Loucy (cell line): Measurements from ENCODE around the gene FREM2.

Experiments
- H2AFZ ChIP-seq: fragments of 200-600 bp; sonication (generic); 2 replicates; pipeline ENCODE4 v1.6.0; 2016; ENCODE audit warnings: antibody characterized with exemption, mild to moderate bottlenecking, low read length, moderate library complexity
- H3F3A ChIP-seq: fragments of 200-600 bp; 2 replicates; pipeline ENCODE4 v1.6.0; 2016; ENCODE audit warnings: antibody characterized with exemption, low read depth, mild to moderate bottlenecking
- H3K27me3 ChIP-seq: fragments of 200-600 bp; sonication (generic); 2 replicates; pipeline ENCODE4 v1.6.1; 2014; ENCODE audit warnings: low read length, mild to moderate bottlenecking; ENCODE audit not compliant: insufficient read depth, poor library complexity, severe bottlenecking
- H3K36me3 ChIP-seq: fragments of 200-600 bp; sonication (generic); 2 replicates; pipeline ENCODE4 v1.6.1; 2016; ENCODE audit warnings: low read length; ENCODE audit not compliant: insufficient read depth
- H3K4me1 ChIP-seq: fragments of 200-600 bp; sonication (generic); 2 replicates; pipeline ENCODE4 v1.5.1; 2014; ENCODE audit warnings: low read length, mild to moderate bottlenecking; ENCODE audit not compliant: insufficient read depth, poor library complexity, severe bottlenecking
- H3K4me2 ChIP-seq: fragments of 200-600 bp; sonication (generic); 2 replicates; pipeline ENCODE4 v1.6.0; 2014; ENCODE audit warnings: antibody characterized with exemption, low read length, low read depth, mild to moderate bottlenecking; ENCODE audit not compliant: poor library complexity, severe bottlenecking
- H3K4me3 ChIP-seq: fragments of 200-600 bp; sonication (generic); 2 replicates; pipeline ENCODE4 v1.5.1; 2014; ENCODE audit warnings: low read length, mild to moderate bottlenecking, mixed read lengths; ENCODE audit not compliant: poor library complexity, severe bottlenecking
- H3K79me2 ChIP-seq: fragments of 200-600 bp; sonication (generic); 2 replicates; pipeline ENCODE4 v1.6.1; 2014; ENCODE audit warnings: low read length; ENCODE audit not compliant: insufficient read depth
- H3K9ac ChIP-seq: fragments of 200-600 bp; sonication (generic); 2 replicates; pipeline ENCODE4 v1.6.0; 2014; ENCODE audit warnings: mild to moderate bottlenecking, low read depth, low read length, moderate library complexity; ENCODE audit not compliant: poor library complexity, severe bottlenecking
- H3K9me2 ChIP-seq: fragments of 200-600 bp; sonication (generic); replicated peaks from 2 replicates; pipeline ENCODE4 v1.6.1; 2016; ENCODE audit warnings: low read depth, low read length, mixed read lengths
- H3K9me3 ChIP-seq: fragments of 200-600 bp; sonication (generic); 2 replicates; pipeline ENCODE4 v1.6.1; 2014; ENCODE audit warnings: mild to moderate bottlenecking, antibody characterized with exemption, low read length, low read depth; ENCODE audit not compliant: insufficient read depth
- H4K20me1 ChIP-seq: fragments of 200-600 bp; sonication (generic); 2 replicates; pipeline ENCODE4 v1.6.0; 2014; ENCODE audit warnings: antibody characterized with exemption, low read length, mild to moderate bottlenecking; ENCODE audit not compliant: insufficient read depth, poor library complexity, severe bottlenecking
- CTCF ChIP-seq: fragments of 200-600 bp; sonication (generic); conservative IDR thresholded peaks from 2 replicates; pipeline ENCODE4 v1.5.1; 2014; ENCODE audit warnings: mild to moderate bottlenecking, antibody characterized with exemption, low read length
- EZH2phosphoT487 ChIP-seq: fragments of 200-600 bp; IDR thresholded peaks from 2 replicates; pipeline ENCODE4 v1.6.1; 2018; ENCODE audit warnings: antibody characterized with exemption, mild to moderate bottlenecking, moderate library complexity, borderline replicate concordance

The FREM2 gene

DNA sequence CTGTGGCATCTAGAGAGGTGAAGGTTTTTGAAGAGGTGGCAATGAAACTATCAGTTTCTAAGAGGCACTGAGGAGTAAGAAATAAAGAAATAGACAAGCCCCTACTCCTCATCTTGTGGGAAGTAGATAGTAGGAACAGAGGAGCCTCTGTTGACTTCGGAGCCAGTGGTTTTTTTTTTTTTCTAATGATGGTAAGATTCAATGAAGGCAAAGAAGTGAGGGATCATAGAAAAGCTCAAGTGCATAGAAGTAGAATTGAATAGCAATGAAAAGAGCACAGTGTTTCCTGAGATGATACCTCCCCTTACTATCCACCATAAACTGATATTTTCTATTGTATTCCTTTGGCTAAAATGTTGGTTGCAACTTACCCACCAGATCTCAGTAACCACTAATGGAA lies 46.3 kb downstream of the FREM2 start:
- Histone ChIP-seq H3K9me2 (no peaks in the 10 kb centered on the region), H3F3A (no peaks in the 10 kb centered on the region), H3K4me3 (no peak overlapping the region), H3K4me2 (no peak overlapping the region), H2AFZ (no peak overlapping the region), H3K36me3 (no peaks in the 10 kb centered on the region), H3K79me2 (no peaks in the 10 kb centered on the region), H3K9ac (no peak overlapping the region), H4K20me1 (no peaks in the 10 kb centered on the region), H3K4me1 (no peaks in the 10 kb centered on the region), H3K9me3 (no peaks in the 10 kb centered on the region), H3K27me3 (no peaks in the 10 kb centered on the region)
- TF ChIP-seq EZH2phosphoT487: no peak
- no peak for TF ChIP-seq CTCF

DNA sequence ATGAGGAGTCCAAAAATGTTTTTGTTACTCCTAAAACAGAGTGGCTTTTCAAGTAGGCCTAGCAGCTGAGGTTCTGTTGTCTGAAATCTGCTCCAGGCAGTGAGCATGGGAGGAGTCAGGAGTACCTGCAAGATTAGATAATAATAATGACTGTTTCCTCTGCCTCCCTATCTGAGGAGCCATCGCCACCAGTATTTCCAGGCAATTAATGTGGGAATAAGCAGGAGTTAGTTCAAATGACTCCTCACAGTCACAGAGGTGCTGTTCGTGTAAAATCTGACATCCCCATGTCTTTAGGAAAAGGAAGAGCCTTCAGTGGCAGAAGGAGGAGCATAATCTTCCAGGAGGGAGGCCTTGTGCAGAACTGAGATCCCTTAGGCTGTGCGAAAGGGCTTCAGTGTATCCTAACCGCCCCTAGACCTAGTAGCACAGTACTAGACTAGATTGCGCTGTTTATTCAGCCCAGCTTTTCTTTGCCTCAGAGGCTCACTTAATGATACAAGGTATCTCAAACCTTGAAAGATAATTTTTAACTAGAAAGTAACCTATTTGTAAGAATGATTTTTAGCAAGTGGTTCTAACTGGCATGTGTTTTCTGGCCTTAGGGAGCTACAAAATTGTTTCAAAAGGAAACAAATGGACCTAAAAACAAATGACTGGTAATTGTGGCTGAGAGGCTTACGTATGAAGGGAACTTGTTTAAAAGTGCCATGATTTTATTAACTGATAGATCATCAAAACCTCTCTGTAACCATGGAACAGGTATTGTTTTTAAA lies 49.0 kb downstream of the FREM2 start:
- H2AFZ ChIP-seq: no peak overlapping the region
- no peaks in the 10 kb centered on the region for H3K4me1 ChIP-seq
- H3K4me2 ChIP-seq: no peak overlapping the region
- no peaks in the 10 kb centered on the region for H3K79me2 ChIP-seq
- H3K27me3 ChIP-seq: no peaks in the 10 kb centered on the region
- H4K20me1 ChIP-seq: no peaks in the 10 kb centered on the region
- no peaks in the 10 kb centered on the region for H3F3A ChIP-seq
- TF ChIP-seq EZH2phosphoT487 (no peak), CTCF (no peak)
- no peaks in the 10 kb centered on the region for H3K36me3 ChIP-seq
- H3K9ac ChIP-seq: no peak overlapping the region
- H3K9me3 ChIP-seq: no peaks in the 10 kb centered on the region
- H3K4me3 ChIP-seq: no peak overlapping the region
- H3K9me2 ChIP-seq: no peaks in the 10 kb centered on the region

DNA sequence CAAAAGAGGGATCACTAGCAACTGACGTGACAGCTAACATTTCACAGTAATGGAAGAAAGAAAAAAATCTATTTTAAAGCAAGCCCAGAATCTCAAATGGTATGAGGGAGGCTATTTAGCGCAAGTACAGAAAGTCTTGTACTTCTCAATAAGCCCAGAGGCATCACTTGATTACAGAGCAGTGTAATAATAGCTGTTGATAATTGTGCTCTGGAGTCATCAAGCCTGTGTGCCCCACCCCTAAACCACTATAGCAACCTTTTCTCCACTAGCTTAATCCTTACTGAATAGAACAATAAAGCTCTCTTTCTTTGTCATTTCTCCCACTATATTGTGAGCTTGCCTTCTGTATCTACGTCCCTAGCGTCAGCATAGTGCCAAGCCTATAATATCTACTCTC lies 56.6 kb downstream of the FREM2 start:
- TF ChIP-seq CTCF (no peak), EZH2phosphoT487 (no peak)
- no peaks in the 10 kb centered on the region for H3K9me3 ChIP-seq

More for the DNA sequence above, 56.6 kb downstream of the FREM2 start:
- H3K9ac ChIP-seq: no peak overlapping the region
- H4K20me1 ChIP-seq: no peaks in the 10 kb centered on the region
- no peaks in the 10 kb centered on the region for H3K27me3 ChIP-seq
- no peaks in the 10 kb centered on the region for H3K9me2 ChIP-seq
- no peaks in the 10 kb centered on the region for H3K36me3 ChIP-seq
- no peak overlapping the region for H3K4me3 ChIP-seq
- H3K4me1 ChIP-seq: no peaks in the 10 kb centered on the region
- H3K4me2 ChIP-seq: no peak overlapping the region
- H2AFZ ChIP-seq: no peak overlapping the region
- no peaks in the 10 kb centered on the region for H3K79me2 ChIP-seq
- no peaks in the 10 kb centered on the region for H3F3A ChIP-seq
